Breast epithelium (tissue), 3 donors: ENCODE measurements around the gene FHIT.

Experiments used
- POLR2A ChIP-seq: fragments of 450-650 bp; IDR thresholded peaks from one replicate; pipeline ENCODE4 v1.6.1; 2016; ENCODE audit warnings: antibody characterized with exemption, mild to moderate bottlenecking, moderate library complexity
- TF ChIP-seq, protein P1 (sequence below), 3 donors: fragments of 450-650 bp; IDR thresholded peaks; one replicate each; pipeline ENCODE4 v1.5.1; 2016 to 2017; ENCODE audit warnings: antibody characterized with exemption in 3 of 3, mild to moderate bottlenecking in 3 of 3, moderate library complexity in 3 of 3

DNA sequence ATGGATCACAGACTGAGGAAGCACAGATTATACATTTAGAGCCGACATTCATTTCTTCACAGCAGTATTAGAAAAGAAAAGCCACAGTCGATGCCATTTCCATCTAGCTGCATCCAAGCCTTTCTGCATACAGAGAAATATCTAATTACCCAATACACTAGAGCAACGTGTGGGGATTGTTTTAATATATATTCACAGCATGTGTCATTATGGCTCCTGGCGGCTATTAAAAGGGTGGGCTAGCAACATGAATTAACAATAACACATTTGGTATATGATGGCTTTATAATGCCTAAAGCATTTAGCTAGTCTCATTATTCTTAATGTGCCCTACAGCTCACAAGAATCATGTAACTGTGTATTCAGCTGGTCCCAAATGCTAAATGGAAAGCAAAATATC lies 1030.5 kb downstream of the FHIT start:
- TF ChIP-seq, protein P1, sequence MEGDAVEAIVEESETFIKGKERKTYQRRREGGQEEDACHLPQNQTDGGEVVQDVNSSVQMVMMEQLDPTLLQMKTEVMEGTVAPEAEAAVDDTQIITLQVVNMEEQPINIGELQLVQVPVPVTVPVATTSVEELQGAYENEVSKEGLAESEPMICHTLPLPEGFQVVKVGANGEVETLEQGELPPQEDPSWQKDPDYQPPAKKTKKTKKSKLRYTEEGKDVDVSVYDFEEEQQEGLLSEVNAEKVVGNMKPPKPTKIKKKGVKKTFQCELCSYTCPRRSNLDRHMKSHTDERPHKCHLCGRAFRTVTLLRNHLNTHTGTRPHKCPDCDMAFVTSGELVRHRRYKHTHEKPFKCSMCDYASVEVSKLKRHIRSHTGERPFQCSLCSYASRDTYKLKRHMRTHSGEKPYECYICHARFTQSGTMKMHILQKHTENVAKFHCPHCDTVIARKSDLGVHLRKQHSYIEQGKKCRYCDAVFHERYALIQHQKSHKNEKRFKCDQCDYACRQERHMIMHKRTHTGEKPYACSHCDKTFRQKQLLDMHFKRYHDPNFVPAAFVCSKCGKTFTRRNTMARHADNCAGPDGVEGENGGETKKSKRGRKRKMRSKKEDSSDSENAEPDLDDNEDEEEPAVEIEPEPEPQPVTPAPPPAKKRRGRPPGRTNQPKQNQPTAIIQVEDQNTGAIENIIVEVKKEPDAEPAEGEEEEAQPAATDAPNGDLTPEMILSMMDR (IDR thresholded peaks at IDR 0.05), result no peak
- no peak for TF ChIP-seq POLR2A
